Measurements from ENCODE around the gene MC5R.

- TF ChIP-seq POLR2AphosphoS5 (IDR thresholded peaks at IDR 0.05; ENCODE audit: low read depth, low read length) = no peak
- no peak for TF ChIP-seq SPI1 (IDR thresholded peaks at IDR 0.05; ENCODE audit: low read depth, low read length)
- no peak for TF ChIP-seq TAF1 (IDR thresholded peaks at IDR 0.05; ENCODE audit: low read depth, low read length)
- TF ChIP-seq POLR2A (IDR thresholded peaks at IDR 0.05; ENCODE audit: low read depth, low read length) = no peak
- TF ChIP-seq POU2F2 (IDR thresholded peaks at IDR 0.05; ENCODE audit: low read depth, low read length) = no peak
Observed at GRCh38 chr18:13872373-13872772, 48.4 kb downstream of the MC5R start.
